Measurements from ENCODE around the gene EPG5.
A peak's percentile ranks its signal among the peaks of the same experiment; 100 is the strongest.
"Not testable (repeated sequence)": the region's sequence is repeated elsewhere in the genome, so short reads cannot be mapped to it uniquely, and the experiment has no call there.

The EPG5 gene

GRCh38 chr18:45870419-45870818, 96.7 kb downstream of the EPG5 start:
- DNase-seq (ENCODE audit: low read depth), result no peak

DNA sequence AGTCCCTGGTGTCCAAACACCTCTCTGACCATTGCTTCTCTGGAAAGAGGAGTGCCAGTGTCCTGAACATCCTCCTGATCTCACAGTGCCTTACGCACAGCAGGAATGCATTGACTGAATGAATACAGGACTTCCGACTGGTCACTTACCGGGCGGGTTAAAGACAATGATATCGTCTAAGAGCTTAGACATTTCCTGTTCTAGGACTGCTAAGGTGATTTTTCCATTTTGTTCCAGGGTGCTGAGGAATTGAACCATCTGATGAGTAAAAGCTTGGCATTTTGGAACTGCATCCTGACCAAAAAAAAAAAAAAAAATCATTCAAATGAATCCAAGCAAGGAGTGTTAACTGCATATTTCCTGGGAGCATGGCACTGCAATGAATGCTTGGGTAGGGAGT, 101.7 kb downstream of the EPG5 start:
- DNase-seq (ENCODE audit: low read depth), result no peak

DNA sequence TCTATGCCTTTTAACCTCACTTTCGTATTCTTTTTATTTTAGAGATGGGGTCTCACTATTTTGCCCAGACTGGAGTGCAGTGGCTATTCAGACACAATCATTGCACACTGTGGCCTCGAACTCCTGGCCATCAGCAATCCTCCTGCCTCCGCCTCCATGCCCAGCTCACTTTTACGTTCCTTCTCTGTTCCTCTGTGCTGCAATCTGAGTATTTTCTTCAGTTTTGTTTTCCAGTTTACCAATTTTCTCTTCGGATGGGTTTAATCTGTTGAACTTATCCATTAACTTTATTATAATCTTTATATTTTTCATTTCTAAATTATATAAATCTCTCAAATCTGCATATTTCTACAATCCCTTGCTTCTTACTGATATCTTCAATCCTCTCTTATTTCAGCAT, 103.0 kb downstream of the EPG5 start:
- DNase-seq (ENCODE audit: low read depth), result no peak

DNA sequence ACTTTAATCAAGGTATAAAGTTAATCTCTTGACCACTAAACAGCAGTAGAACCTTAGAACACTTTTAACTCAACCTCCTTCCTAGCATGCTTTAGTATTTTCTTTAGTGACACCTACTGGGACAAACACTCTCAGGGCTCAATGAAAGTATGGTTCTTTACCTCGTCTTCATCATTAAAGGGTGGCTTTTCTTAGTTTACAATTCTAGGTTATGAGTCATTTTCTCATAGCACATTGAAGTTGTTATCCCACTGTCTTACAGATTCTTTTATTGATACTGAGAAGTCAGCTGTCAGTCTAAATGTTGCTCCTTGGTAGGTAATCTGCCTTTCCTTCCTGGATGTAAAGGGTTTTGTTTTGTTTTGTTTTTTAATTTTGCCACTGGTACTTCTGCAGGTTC, 103.7 kb downstream of the EPG5 start:
- DNase-seq (ENCODE audit: low read depth), result no peak

DNA sequence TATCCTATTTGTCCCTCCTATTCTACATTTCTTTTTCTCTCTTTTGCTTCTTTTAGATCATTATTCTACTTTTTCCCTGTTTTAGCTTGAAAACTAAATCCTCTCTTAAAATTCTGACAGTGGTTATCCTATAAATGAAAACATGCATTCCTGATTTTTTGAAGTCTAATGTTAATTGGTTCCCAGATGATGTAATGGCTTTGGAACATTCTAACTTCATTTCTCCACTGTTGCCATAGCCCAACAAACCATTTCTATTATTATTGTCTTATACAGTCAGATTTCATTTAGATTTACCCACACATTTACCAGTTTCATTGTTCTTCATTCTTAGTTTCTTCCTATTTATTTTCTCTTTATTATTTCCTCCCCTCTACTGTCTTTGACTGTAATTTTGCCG, 105.2 kb downstream of the EPG5 start:
- no peak for DNase-seq (ENCODE audit: low read depth)

GRCh38 chr18:45860971-45861370, 106.2 kb downstream of the EPG5 start:
- DNase-seq (ENCODE audit: low read depth), result no peak

GRCh38 chr18:45860492-45860891, 106.6 kb downstream of the EPG5 start:
- no peak for DNase-seq (ENCODE audit: low read depth)

GRCh38 chr18:45859334-45859733, 107.8 kb downstream of the EPG5 start:
- no peak for DNase-seq (ENCODE audit: low read depth)

- DNase-seq (ENCODE audit: low read depth), result peak; percentile 86
These were observed 110.6 kb downstream of the EPG5 start for GRCh38 chr18:45856531-45856930.

- no peak for DNase-seq (ENCODE audit: low read depth)
These were observed 113.0 kb downstream of the EPG5 start for GRCh38 chr18:45854036-45854586.

DNA sequence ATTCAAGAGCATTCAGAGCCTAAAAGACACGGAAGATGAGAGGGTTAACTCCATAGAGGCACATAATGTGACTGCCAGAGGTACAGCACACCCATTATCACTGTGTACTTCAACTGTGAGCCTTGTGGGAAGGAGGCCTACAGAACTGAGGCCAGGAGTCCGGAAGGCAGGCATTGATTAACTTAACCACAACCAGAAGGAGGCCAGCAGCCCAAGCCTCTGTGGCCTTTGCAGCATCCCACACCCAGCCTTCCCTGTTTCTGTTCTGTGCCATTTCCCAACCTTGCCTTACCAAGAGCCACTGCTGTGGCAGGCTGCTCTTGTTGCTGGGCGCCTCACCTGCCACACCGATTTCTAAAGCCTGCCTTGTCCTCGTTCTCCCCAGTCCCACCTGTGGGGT, 114.5 kb downstream of the EPG5 start:
- no peak for DNase-seq (ENCODE audit: low read depth)

- DNase-seq (ENCODE audit: low read depth), result no peak
These were observed 115.8 kb downstream of the EPG5 start for GRCh38 chr18:45851161-45851925.

DNA sequence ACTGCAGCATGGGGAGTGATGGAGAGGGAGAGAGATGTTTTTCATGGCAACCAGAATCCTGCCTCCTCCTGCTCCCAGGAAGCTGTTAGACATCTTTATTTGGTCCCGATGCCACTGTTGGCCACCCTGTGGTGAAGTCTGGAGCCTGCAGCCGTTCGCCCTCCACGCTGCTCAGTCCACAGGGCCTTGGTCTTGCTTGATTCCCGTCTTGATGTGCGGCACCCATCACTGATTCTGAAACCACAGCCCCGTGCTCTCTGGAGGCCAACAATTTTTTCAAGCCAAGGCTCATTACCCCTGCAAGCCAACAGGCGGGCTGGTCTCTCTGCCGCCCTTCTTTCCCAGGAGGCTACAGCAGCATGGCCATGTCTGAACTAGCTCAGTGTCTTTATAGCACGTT, 117.1 kb downstream of the EPG5 start:
- DNase-seq (ENCODE audit: low read depth), result no peak

DNA sequence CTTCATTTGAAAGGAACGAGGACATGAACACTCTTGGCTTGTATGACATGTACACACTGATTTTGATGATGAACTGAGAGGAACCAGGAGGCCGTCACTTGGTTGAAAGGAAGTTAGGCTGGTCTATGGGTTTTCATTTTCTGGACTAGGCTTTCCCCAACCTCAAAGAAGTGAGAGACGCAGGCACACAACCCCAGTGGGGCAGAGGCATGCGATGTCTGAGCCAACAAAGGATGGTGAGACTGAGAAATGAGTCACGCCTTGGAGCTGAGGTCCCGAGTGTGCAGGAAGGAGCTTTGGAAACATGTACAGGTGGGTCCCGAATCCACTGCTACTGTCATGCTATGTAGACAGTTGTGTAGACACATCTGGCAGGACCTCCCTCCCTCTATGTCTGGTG, 117.6 kb downstream of the EPG5 start:
- DNase-seq (ENCODE audit: low read depth), result no peak

- DNase-seq (ENCODE audit: low read depth), result not testable (repeated sequence)
These were observed 118.5 kb downstream of the EPG5 start for GRCh38 chr18:45848643-45849042.

GRCh38 chr18:45847119-45847518, 120.0 kb downstream of the EPG5 start:
- no peak for DNase-seq (ENCODE audit: low read depth)

GRCh38 chr18:45845410-45845809, 121.7 kb downstream of the EPG5 start:
- no peak for DNase-seq (ENCODE audit: low read depth)

DNA sequence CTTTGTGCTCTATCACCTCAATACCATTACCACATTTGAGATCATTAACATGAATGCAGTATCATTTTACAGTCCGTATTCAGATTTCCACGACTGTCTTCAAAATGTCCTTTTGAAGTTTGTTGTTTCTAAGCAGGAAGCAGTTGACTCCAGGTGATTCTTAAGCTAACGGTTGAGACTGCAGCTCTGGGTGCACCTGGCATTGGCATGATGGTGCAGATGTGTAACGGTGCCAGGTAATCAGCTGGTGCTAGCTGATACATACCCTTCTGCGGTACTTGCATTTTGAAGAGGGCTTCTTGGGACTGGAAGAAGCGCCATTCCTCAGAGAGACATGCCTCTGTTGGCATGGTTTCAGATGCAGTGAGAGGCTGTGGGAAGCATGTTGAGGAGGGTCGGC, 122.2 kb downstream of the EPG5 start:
- no peak for DNase-seq (ENCODE audit: low read depth)

- DNase-seq (ENCODE audit: low read depth), result no peak
These were observed 124.1 kb downstream of the EPG5 start for GRCh38 chr18:45843019-45843418.

DNA sequence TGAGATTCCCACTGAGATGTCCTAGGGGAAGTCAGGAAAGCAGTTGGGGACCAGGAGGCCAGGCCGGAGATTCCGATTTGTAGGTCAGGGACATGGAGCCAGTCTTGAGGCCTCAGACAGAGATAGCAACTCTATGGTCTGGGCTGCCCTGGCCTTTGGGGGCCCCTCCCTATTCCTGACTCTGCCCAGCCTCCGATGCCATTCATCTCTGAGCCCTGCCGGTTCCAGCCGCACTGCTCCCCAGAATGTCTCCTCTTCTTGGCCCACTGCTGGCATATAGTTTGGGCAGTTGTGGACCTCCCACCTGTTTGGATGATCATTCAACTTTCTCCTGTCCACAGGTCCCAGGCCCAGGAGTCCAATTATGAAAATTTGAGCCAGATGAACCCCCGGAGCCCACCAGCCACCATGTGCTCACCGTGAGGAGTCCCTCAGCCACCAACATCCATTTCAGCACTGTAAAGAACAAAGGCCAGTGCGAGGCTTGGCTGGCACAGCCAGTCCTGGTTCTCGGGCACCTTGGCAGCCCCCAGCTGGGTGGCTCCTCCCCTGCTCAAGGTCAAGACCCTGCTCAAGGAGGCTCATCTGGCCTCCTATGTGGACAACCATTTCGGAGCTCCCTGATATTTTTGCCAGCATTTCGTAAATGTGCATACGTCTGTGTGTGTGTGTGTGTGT, 125.2 kb downstream of the EPG5 start:
- no peak for DNase-seq (ENCODE audit: low read depth)

DNA sequence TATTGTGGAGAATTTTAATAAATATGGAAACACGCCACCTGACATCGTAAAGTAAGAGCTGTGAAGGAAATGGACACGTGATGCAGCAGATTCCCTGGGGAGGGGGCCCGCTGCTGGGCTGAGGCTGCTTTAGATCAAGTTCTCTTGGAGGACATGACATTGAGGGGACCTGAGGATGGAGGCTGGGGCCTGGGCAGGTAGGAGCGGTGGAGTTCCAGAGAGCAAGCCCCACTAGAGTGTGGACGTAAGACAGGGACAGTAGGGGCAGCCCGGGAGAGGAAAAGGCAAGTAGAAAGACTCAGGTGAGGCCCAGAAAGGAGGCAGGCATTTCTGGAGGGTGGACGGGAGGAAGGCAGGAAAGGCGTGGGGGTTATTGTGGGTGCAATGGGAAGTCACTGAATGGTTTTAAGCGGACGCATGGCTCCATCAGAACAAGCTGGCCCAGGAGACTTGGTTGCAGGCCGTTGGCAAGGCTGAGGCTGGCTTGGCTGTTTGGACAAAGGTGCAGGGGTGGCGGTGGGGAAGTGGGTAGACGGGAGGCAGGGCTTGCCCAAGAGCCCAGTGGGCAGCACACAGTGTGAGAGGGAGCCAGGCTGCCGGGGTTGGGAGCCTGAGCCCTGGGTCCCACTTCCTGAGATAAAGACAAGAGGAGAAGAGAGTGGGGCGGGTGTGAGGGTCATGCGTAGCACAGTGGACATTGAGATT, 125.9 kb downstream of the EPG5 start:
- no peak for DNase-seq (ENCODE audit: low read depth)

GRCh38 chr18:45839414-45840395, 127.4 kb downstream of the EPG5 start:
- peak; percentile 68 for DNase-seq (ENCODE audit: low read depth)
